IMR-90 (cell line): ENCODE results near the gene DOCK4.

Source experiments
- BHLHE40 ChIP-seq: fragments of 150-350 bp; IDR thresholded peaks from 2 replicates; pipeline ENCODE4 v1.6.1; 2016; ENCODE audit warnings: mild to moderate bottlenecking, low read depth, low read length
- CEBPB ChIP-seq: IDR thresholded peaks from 2 replicates; pipeline ENCODE4 v1.6.1; 2012; ENCODE audit warnings: low read depth, low read length, improper control_type of control experiment
- CTCF ChIP-seq: conservative IDR thresholded peaks from 2 replicates; pipeline ENCODE4 v1.5.1; 2012; ENCODE audit warnings: mild to moderate bottlenecking, low read depth, low read length, improper control_type of control experiment
- FOS ChIP-seq: fragments of 150-350 bp; IDR thresholded peaks from 2 replicates; pipeline ENCODE4 v1.6.1; 2016; ENCODE audit warnings: low read depth, low read length
- MAFK ChIP-seq: IDR thresholded peaks from 2 replicates; pipeline ENCODE4 v1.6.1; 2012; ENCODE audit warnings: low read depth, low read length, improper control_type of control experiment
- POLR2A ChIP-seq: IDR thresholded peaks from 2 replicates; pipeline ENCODE4 v1.6.1; 2012; ENCODE audit warnings: mild to moderate bottlenecking, low read depth, low read length
- RAD21 ChIP-seq: IDR thresholded peaks from 2 replicates; pipeline ENCODE4 v1.6.1; 2012; ENCODE audit warnings: low read length, improper control_type of control experiment
- RCOR1 ChIP-seq: IDR thresholded peaks from 2 replicates; pipeline ENCODE4 v1.6.1; 2012; ENCODE audit warnings: mild to moderate bottlenecking, low read length, improper control_type of control experiment; ENCODE audit not compliant: insufficient replicate concordance
- SMC3 ChIP-seq: fragments of 150-350 bp; IDR thresholded peaks from 2 replicates; pipeline ENCODE4 v1.6.1; 2016; ENCODE audit warnings: low read depth, mild to moderate bottlenecking, antibody characterized with exemption, low read length, moderate library complexity

DNA sequence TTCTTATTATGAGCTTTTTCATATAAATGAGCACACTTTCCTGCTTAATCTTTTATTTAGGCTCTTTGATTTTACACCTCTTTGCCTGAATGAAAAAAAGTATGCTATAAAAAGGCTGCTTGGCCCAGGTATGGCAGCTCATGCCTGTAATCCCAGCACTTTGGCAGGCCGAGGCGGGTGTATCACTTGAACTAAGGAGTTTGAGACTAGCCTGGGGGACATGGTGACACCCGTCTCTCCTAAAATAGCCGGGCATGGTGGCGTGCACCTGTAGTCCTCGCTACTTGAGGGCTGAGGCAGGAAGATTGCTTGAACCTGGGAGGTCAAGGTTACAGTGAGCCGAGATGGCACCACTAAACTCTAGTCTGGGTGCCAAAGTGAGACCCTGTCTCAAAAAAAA is 72.9 kb downstream of the DOCK4 start:
- TF ChIP-seq POLR2A (no peak), CTCF (no peak), SMC3 (no peak), MAFK (no peak), RAD21 (no peak), BHLHE40 (no peak), RCOR1 (no peak), CEBPB (no peak), FOS (no peak)
